H1 (cell line): ENCODE data around the gene ITPKB.

ENCODE experiments used
- ATF3 ChIP-seq: IDR thresholded peaks from 2 replicates; pipeline ENCODE4 v1.6.1; 2011; ENCODE audit warnings: low read depth, mild to moderate bottlenecking, low read length; ENCODE audit not compliant: insufficient read depth
- BACH1 ChIP-seq: IDR thresholded peaks from 2 replicates; pipeline ENCODE4 v1.6.1; 2012; ENCODE audit warnings: low read length, improper control_type of control experiment
- CBX8 ChIP-seq: fragments of 300-800, 300-1000 bp; sonication (generic); IDR thresholded peaks from 2 replicates; pipeline ENCODE4 v1.7.1; 2016; ENCODE audit warnings: low read depth, low read length, borderline replicate concordance
- CREB1 ChIP-seq: IDR thresholded peaks from 2 replicates; pipeline ENCODE4 v1.6.1; 2012; ENCODE audit warnings: inconsistent platforms
- EGR1 ChIP-seq: IDR thresholded peaks from 2 replicates; pipeline ENCODE4 v1.6.1; 2011; ENCODE audit warnings: low read depth, low read length, borderline replicate concordance
- HDAC6 ChIP-seq: IDR thresholded peaks from one replicate; pipeline ENCODE4 v1.7.1; 2012; ENCODE audit warnings: low read depth, mild to moderate bottlenecking, inconsistent platforms, low read length, moderate library complexity
- POLR2AphosphoS5 ChIP-seq: IDR thresholded peaks from 2 replicates; pipeline ENCODE4 v1.6.1; 2011; ENCODE audit warnings: low read depth, low read length
- RNF2 ChIP-seq: fragments of 200-900, 300-1000 bp; sonication (generic); IDR thresholded peaks from 2 replicates; pipeline ENCODE4 v1.7.1; 2016; ENCODE audit warnings: borderline replicate concordance, low read depth, mild to moderate bottlenecking, antibody characterized with exemption, low read length; ENCODE audit not compliant: poor library complexity, severe bottlenecking; ENCODE audit errors: missing control alignments
- SIN3A ChIP-seq, 2 experiments: IDR thresholded peaks in 1 of 2; conservative IDR thresholded peaks in 1 of 2; 2 replicates each; pipeline ENCODE4 v1.6.1; 2011 to 2012; ENCODE audit warnings: low read length in 2 of 2, improper control_type of control experiment in 1 of 2, low read depth in 1 of 2, mild to moderate bottlenecking in 1 of 2
- SP1 ChIP-seq: IDR thresholded peaks from 2 replicates; pipeline ENCODE4 v1.6.1; 2011; ENCODE audit warnings: low read depth, low read length
- TBP ChIP-seq: IDR thresholded peaks from 2 replicates; pipeline ENCODE4 v1.6.1; 2011; ENCODE audit warnings: low read depth, low read length, improper control_type of control experiment
- TF ChIP-seq, protein P1 (sequence below), 3 experiments: IDR thresholded peaks; 1 replicate in 2 of 3; 2 replicates in 1 of 3; pipeline versions ENCODE4 v1.5.1 to v1.6.1; 2011; ENCODE audit warnings: low read length in 3 of 3, mild to moderate bottlenecking in 3 of 3, inconsistent platforms in 2 of 3, low read depth in 1 of 3, moderate library complexity in 1 of 3; ENCODE audit not compliant: insufficient read depth in 1 of 3; ENCODE audit errors: control extremely low read depth in 1 of 3

- TF ChIP-seq CREB1 (no peak), CBX8 (no peak), RNF2 (no peak), SP1 (no peak), EGR1 (no peak), SIN3A (conservative IDR thresholded peaks at IDR 0.05 in 1 of 2, IDR thresholded peaks at IDR 0.05 in 1 of 2; ENCODE audit: low read depth in 1 of 2, low read length in 2 of 2) (no peak), TBP (no peak), BACH1 (no peak), POLR2AphosphoS5 (no peak), ATF3 (no peak), HDAC6 (no peak)
- TF ChIP-seq, protein P1, sequence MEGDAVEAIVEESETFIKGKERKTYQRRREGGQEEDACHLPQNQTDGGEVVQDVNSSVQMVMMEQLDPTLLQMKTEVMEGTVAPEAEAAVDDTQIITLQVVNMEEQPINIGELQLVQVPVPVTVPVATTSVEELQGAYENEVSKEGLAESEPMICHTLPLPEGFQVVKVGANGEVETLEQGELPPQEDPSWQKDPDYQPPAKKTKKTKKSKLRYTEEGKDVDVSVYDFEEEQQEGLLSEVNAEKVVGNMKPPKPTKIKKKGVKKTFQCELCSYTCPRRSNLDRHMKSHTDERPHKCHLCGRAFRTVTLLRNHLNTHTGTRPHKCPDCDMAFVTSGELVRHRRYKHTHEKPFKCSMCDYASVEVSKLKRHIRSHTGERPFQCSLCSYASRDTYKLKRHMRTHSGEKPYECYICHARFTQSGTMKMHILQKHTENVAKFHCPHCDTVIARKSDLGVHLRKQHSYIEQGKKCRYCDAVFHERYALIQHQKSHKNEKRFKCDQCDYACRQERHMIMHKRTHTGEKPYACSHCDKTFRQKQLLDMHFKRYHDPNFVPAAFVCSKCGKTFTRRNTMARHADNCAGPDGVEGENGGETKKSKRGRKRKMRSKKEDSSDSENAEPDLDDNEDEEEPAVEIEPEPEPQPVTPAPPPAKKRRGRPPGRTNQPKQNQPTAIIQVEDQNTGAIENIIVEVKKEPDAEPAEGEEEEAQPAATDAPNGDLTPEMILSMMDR (IDR thresholded peaks at IDR 0.05; ENCODE audit: control extremely low read depth in 1 of 3, insufficient read depth in 1 of 3, low read depth in 1 of 3, low read length in 3 of 3) = no peak
Observed at GRCh38 chr1:226659641-226660040, 79.4 kb downstream of the ITPKB start.
